Measurements from ENCODE around the gene RIF1.

DNA sequence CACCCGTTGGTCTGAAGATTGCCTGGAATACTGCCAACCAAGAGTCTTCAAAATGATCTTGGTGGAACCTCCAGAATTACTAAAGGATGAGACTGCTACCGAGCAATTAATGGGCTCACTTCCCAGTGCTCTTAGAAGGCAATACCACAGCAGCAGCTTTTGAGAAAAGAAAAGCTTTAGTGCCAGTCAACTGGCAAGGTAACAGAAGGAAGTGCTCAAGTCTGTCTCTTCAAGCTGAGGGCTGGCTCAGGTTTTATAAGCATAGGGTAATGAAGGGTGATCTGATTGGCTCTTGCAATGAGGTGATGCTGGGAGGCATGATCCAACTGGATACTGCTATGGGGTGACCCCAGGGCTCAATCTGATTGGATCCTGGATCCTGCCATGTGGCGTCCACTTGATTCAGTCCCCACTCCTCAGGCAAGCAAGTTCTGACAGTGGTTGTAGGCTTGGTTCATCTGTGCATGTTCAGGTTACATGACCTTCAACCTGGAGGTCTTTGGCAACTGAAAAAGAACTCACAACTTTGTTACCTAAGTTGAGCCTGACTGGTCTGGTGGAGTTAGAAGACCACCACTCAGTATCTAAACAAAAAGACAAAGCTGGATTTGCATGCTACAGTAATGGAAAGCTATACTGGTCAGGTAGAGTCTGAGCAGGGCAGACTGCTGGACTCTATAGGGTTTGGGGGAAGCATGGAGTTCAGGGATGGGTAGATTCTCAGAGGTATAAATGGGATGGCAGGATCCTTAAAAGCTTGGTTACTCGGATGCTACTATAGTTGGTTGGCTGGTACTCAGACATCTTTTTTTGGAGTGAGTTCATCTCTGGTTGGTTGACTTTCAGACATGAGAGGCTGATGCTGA lies 14.0 kb upstream of the RIF1 start:
- TF ChIP-seq ZNF8 (CRISPR knock-in tag; IDR thresholded peaks at IDR 0.05) (no peak), ZFP30 (CRISPR knock-in tag; IDR thresholded peaks at IDR 0.05) (no peak), SNAI2 (CRISPR knock-in tag; IDR thresholded peaks at IDR 0.05) (no peak), POU6F1 (CRISPR knock-in tag; IDR thresholded peaks at IDR 0.05; ENCODE audit: borderline replicate concordance, low read depth) (no peak), BACH2 (CRISPR knock-in tag; IDR thresholded peaks at IDR 0.05; ENCODE audit: borderline replicate concordance) (no peak), CSDC2 (CRISPR knock-in tag; IDR thresholded peaks at IDR 0.05) (no peak), TSHZ2 (CRISPR knock-in tag; IDR thresholded peaks at IDR 0.05) (no peak), RARB (CRISPR knock-in tag; IDR thresholded peaks at IDR 0.05) (no peak), ZFP3 (CRISPR knock-in tag; IDR thresholded peaks at IDR 0.05) (no peak), CREB5 (CRISPR knock-in tag; IDR thresholded peaks at IDR 0.05; ENCODE audit: low read depth) (no peak), GLIS3 (CRISPR knock-in tag; IDR thresholded peaks at IDR 0.05) (no peak)
- TF ChIP-seq, protein P1, sequence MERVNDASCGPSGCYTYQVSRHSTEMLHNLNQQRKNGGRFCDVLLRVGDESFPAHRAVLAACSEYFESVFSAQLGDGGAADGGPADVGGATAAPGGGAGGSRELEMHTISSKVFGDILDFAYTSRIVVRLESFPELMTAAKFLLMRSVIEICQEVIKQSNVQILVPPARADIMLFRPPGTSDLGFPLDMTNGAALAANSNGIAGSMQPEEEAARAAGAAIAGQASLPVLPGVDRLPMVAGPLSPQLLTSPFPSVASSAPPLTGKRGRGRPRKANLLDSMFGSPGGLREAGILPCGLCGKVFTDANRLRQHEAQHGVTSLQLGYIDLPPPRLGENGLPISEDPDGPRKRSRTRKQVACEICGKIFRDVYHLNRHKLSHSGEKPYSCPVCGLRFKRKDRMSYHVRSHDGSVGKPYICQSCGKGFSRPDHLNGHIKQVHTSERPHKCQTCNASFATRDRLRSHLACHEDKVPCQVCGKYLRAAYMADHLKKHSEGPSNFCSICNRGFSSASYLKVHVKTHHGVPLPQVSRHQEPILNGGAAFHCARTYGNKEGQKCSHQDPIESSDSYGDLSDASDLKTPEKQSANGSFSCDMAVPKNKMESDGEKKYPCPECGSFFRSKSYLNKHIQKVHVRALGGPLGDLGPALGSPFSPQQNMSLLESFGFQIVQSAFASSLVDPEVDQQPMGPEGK (CRISPR knock-in tag; IDR thresholded peaks at IDR 0.05; ENCODE audit: borderline replicate concordance): no peak
